HG03460 (cell line): ENCODE data around the gene GMEB2.
"Not testable (repeated sequence)": the region's sequence is repeated elsewhere in the genome, so short reads cannot be mapped to it uniquely, and the experiment has no call there.

Experiments
- ATAC-seq: cut with Tn5 transposase; IDR thresholded peaks from one replicate; pipeline ENCODE4 v1.9.1; 2021; ENCODE audit not compliant: unreplicated experiment

Gene GMEB2

GRCh38 chr20:63626424-63627128, at the start of gene GMEB2:
Gene GMEB2 (minus strand): TSS chr20:63627101. CDS start chr20:63619397, 7,704 bp downstream.
- ATAC-seq, result peak; percentile 41

- ATAC-seq, result no peak
Observed at GRCh38 chr20:63675681-63676368, 48.9 kb upstream of the GMEB2 start.

GRCh38 chr20:63673951-63674350, 47.0 kb upstream of the GMEB2 start:
- no peak for ATAC-seq

GRCh38 chr20:63672666-63673065, 45.8 kb upstream of the GMEB2 start:
- ATAC-seq, result no peak

- ATAC-seq, result not testable (repeated sequence)
Observed at GRCh38 chr20:63671695-63672094, 44.8 kb upstream of the GMEB2 start.

- ATAC-seq, result no peak
Observed at GRCh38 chr20:63668351-63668750, 41.5 kb upstream of the GMEB2 start.

GRCh38 chr20:63667858-63668257, 41.0 kb upstream of the GMEB2 start:
- no peak for ATAC-seq

GRCh38 chr20:63665708-63666107, 38.8 kb upstream of the GMEB2 start:
- no peak for ATAC-seq

- ATAC-seq, result no peak
Observed at GRCh38 chr20:63664861-63665594, 38.1 kb upstream of the GMEB2 start.

- no peak for ATAC-seq
Observed at GRCh38 chr20:63664143-63664851, 37.4 kb upstream of the GMEB2 start.

- ATAC-seq, result no peak
Observed at GRCh38 chr20:63663332-63664066, 36.6 kb upstream of the GMEB2 start.

- ATAC-seq, result no peak
Observed at GRCh38 chr20:63662813-63663189, 35.9 kb upstream of the GMEB2 start.

GRCh38 chr20:63661959-63662812, 35.3 kb upstream of the GMEB2 start:
- ATAC-seq, result no peak

GRCh38 chr20:63661108-63661507, 34.2 kb upstream of the GMEB2 start:
- no peak for ATAC-seq

GRCh38 chr20:63660622-63661021, 33.7 kb upstream of the GMEB2 start:
- ATAC-seq, result no peak

- not testable (repeated sequence) for ATAC-seq
Observed at GRCh38 chr20:63660174-63660573, 33.3 kb upstream of the GMEB2 start.

GRCh38 chr20:63659370-63659769, 32.5 kb upstream of the GMEB2 start:
- ATAC-seq, result no peak

GRCh38 chr20:63658749-63659187, 31.9 kb upstream of the GMEB2 start:
- ATAC-seq, result no peak

- peak; percentile 76 for ATAC-seq
Observed at GRCh38 chr20:63657937-63658748, 31.2 kb upstream of the GMEB2 start, which contains the start of gene RTEL1. Gene RTEL1 (plus strand): TSS chr20:63658312. CDS start chr20:63659403, 1,091 bp downstream.
